ENCODE measurements around the gene OSBPL6.
"Not testable (repeated sequence)": the region's sequence is repeated elsewhere in the genome, so short reads cannot be mapped to it uniquely, and the experiment has no call there.

GRCh38 chr2:178323331-178323730 lies 129.0 kb downstream of the OSBPL6 start:
- TF ChIP-seq, protein P1, sequence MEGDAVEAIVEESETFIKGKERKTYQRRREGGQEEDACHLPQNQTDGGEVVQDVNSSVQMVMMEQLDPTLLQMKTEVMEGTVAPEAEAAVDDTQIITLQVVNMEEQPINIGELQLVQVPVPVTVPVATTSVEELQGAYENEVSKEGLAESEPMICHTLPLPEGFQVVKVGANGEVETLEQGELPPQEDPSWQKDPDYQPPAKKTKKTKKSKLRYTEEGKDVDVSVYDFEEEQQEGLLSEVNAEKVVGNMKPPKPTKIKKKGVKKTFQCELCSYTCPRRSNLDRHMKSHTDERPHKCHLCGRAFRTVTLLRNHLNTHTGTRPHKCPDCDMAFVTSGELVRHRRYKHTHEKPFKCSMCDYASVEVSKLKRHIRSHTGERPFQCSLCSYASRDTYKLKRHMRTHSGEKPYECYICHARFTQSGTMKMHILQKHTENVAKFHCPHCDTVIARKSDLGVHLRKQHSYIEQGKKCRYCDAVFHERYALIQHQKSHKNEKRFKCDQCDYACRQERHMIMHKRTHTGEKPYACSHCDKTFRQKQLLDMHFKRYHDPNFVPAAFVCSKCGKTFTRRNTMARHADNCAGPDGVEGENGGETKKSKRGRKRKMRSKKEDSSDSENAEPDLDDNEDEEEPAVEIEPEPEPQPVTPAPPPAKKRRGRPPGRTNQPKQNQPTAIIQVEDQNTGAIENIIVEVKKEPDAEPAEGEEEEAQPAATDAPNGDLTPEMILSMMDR (IDR thresholded peaks at IDR 0.05 in 2 of 3, conservative IDR thresholded peaks at IDR 0.05 in 1 of 3; ENCODE audit: borderline replicate concordance in 1 of 3, insufficient read depth in 1 of 3, low read depth in 2 of 3, low read length in 2 of 3): not testable (repeated sequence)
- TF ChIP-seq, protein P2, sequence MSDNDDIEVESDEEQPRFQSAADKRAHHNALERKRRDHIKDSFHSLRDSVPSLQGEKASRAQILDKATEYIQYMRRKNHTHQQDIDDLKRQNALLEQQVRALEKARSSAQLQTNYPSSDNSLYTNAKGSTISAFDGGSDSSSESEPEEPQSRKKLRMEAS (IDR thresholded peaks at IDR 0.05): not testable (repeated sequence)
- not testable (repeated sequence) for TF ChIP-seq POLR2A (IDR thresholded peaks at IDR 0.05; ENCODE audit: borderline replicate concordance, extremely low read depth, insufficient read depth, insufficient read length); EZH2phosphoT487 (IDR thresholded peaks at IDR 0.05; ENCODE audit: borderline replicate concordance); SP1 (IDR thresholded peaks at IDR 0.05; ENCODE audit: low read depth); EZH2 (IDR thresholded peaks at IDR 0.05); FOSL1 (IDR thresholded peaks at IDR 0.05; ENCODE audit: low read depth); SIN3A (IDR thresholded peaks at IDR 0.05; ENCODE audit: low read depth); TCF7L2 (IDR thresholded peaks at IDR 0.05; ENCODE audit: borderline replicate concordance, extremely low read depth, insufficient read depth, insufficient read length); EGR1 (IDR thresholded peaks at IDR 0.05; ENCODE audit: low read depth); POLR2AphosphoS5 (IDR thresholded peaks at IDR 0.05; ENCODE audit: low read depth, low read length); ZNF274 (IDR thresholded peaks at IDR 0.05; ENCODE audit: low read depth, low read length); ZFX (IDR thresholded peaks at IDR 0.05); YY1 (IDR thresholded peaks at IDR 0.05; ENCODE audit: extremely low read depth, insufficient replicate concordance, low read depth, low read length)

Data from HCT116 (cell line).